Fibroblast of lung (primary cell): ENCODE data around the gene PUS3. TPM values are rescaled to one million over a fixed set of nuclear protein-coding genes. Genes with fewer than 3 reads are reported as not detected.
A peak's percentile ranks its signal among the peaks of the same experiment; 100 is the strongest.

Experiments
- DNase-seq, 2 donors: peaks; one replicate each; pipeline versions ENCODE4 v3.0.0 to v3.0.0-alpha.2; 2010; ENCODE audit warnings: low read depth in 2 of 2
- H2AFZ ChIP-seq: 2 replicates; pipeline ENCODE4 v1.5.1; 2012; ENCODE audit warnings: low read length, control low read depth, inconsistent platforms
- H3K27ac ChIP-seq: 2 replicates; pipeline ENCODE4 v1.5.1; 2011; ENCODE audit warnings: low read length, control low read depth; ENCODE audit not compliant: insufficient read depth
- H3K27me3 ChIP-seq: 2 replicates; pipeline ENCODE4 v1.5.1; 2011; ENCODE audit warnings: mild to moderate bottlenecking, low read length; ENCODE audit not compliant: control insufficient read depth, insufficient read depth
- H3K36me3 ChIP-seq: 2 replicates; pipeline ENCODE4 v1.5.1; 2011; ENCODE audit warnings: low read length; ENCODE audit not compliant: control insufficient read depth, insufficient read depth
- H3K4me1 ChIP-seq: 2 replicates; pipeline ENCODE4 v1.5.1; 2011; ENCODE audit warnings: low read length; ENCODE audit not compliant: control insufficient read depth, insufficient read depth; ENCODE audit errors: extremely low read depth
- H3K4me2 ChIP-seq: 2 replicates; pipeline ENCODE4 v1.5.1; 2011; ENCODE audit warnings: low read length, control low read depth; ENCODE audit not compliant: insufficient read depth; ENCODE audit errors: extremely low read depth
- H3K4me3 ChIP-seq, 4 experiments: fragments of 200-600 bp in 1 of 4; sonication (generic) in 1 of 4; replicated peaks in 1 of 4; 2 replicates each; pipeline ENCODE4 v1.5.1; 2011 to 2016; ENCODE audit warnings: low read length in 4 of 4, low read depth in 3 of 4, mild to moderate bottlenecking in 3 of 4, control low read depth in 2 of 4, inconsistent platforms in 1 of 4, mixed read lengths in 1 of 4; ENCODE audit not compliant: insufficient read depth in 1 of 4; ENCODE audit errors: control extremely low read depth in 1 of 4
- H3K79me2 ChIP-seq: 2 replicates; pipeline ENCODE4 v1.5.1; 2012; ENCODE audit warnings: mild to moderate bottlenecking, low read length, inconsistent platforms; ENCODE audit not compliant: control insufficient read depth, insufficient read depth
- H3K9ac ChIP-seq: 2 replicates; pipeline ENCODE4 v1.5.1; 2011; ENCODE audit warnings: mild to moderate bottlenecking, low read length, control low read depth; ENCODE audit not compliant: insufficient read depth
- H3K9me3 ChIP-seq: 2 replicates; pipeline ENCODE4 v1.5.1; 2012; ENCODE audit warnings: low read depth, low read length; ENCODE audit not compliant: control insufficient read depth, insufficient read depth
- H4K20me1 ChIP-seq: 2 replicates; pipeline ENCODE4 v1.5.1; 2011; ENCODE audit warnings: low read length; ENCODE audit not compliant: control insufficient read depth, insufficient read depth; ENCODE audit errors: extremely low read depth
- CTCF ChIP-seq, 2 donors: IDR thresholded peaks in 1 of 2; conservative IDR thresholded peaks in 1 of 2; 1 replicate in 1 of 2; 2 replicates in 1 of 2; pipeline ENCODE4 v1.5.1; 2011 to 2012; ENCODE audit warnings: low read length in 2 of 2, control low read depth in 1 of 2, inconsistent platforms in 1 of 2, low read depth in 1 of 2, mild to moderate bottlenecking in 1 of 2
- EZH2 ChIP-seq: IDR thresholded peaks from 2 replicates; pipeline ENCODE4 v1.5.1; 2012; ENCODE audit warnings: low read length, control low read depth, mild to moderate bottlenecking; ENCODE audit errors: missing control alignments
- polyA plus RNA-seq, 2 donors: library from polyadenylated mRNA; depleted of rRNA in 1 of 2; stranded (reverse) in 1 of 2; unstranded in 1 of 2; fragments of >200 nt; gene quantifications; 2 replicates each; pipeline ENCODE4 v1.2.1, GENCODE V29; 2011 to 2012; ENCODE audit warnings: missing spikeins in 1 of 2
- total RNA-seq: library from RNA; depleted of rRNA; stranded (reverse); fragments of >200 nt; gene quantifications from 2 replicates; pipeline ENCODE4 v1.2.1, GENCODE V29; 2014

The PUS3 gene
- total and polyA plus RNA-seq, 2 donors (not counting 1 experiment from before 2014, with no cell fraction given) = 14.0 to 16.0 TPM

GRCh38 chr11:125950696-125951651 lies 48.0 kb upstream of the PUS3 start:
- H3K36me3 ChIP-seq = no peaks in the 10 kb centered on the region

GRCh38 chr11:125950178-125950490 lies 47.1 kb upstream of the PUS3 start:
- no peaks in the 10 kb centered on the region for H3K4me1 ChIP-seq
- no peaks in the 10 kb centered on the region for H4K20me1 ChIP-seq
- no peak for DNase-seq
- no peak overlapping the region for H3K4me3 ChIP-seq
- no peak for TF ChIP-seq CTCF (conservative IDR thresholded peaks at IDR 0.05 in 1 of 2, IDR thresholded peaks at IDR 0.05 in 1 of 2; ENCODE audit: low read depth in 1 of 2, low read length in 2 of 2)
- no peak for TF ChIP-seq EZH2
- no peak overlapping the region for H2AFZ ChIP-seq
- H3K9ac ChIP-seq = no peak overlapping the region
- no peaks in the 10 kb centered on the region for H3K79me2 ChIP-seq
- no peak overlapping the region for H3K27ac ChIP-seq
- no peaks in the 10 kb centered on the region for H3K9me3 ChIP-seq
- H3K4me2 ChIP-seq = no peak overlapping the region
- H3K36me3 ChIP-seq = no peaks in the 10 kb centered on the region
- H3K27me3 ChIP-seq = peaks cover 2% of the 10 kb centered on the region

More at GRCh38 chr11:125950696-125951651, 48.0 kb upstream of the PUS3 start:
- no peak for TF ChIP-seq CTCF (conservative IDR thresholded peaks at IDR 0.05 in 1 of 2, IDR thresholded peaks at IDR 0.05 in 1 of 2; ENCODE audit: low read depth in 1 of 2, low read length in 2 of 2)
- TF ChIP-seq EZH2 = no peak
- no peaks in the 10 kb centered on the region for H4K20me1 ChIP-seq
- no peaks in the 10 kb centered on the region for H3K9me3 ChIP-seq
- no peak overlapping the region for H2AFZ ChIP-seq
- no peak overlapping the region for H3K9ac ChIP-seq
- peak in 1 of 2 donors; percentile 91 for DNase-seq
- H3K79me2 ChIP-seq = no peaks in the 10 kb centered on the region
- no peak overlapping the region for H3K27ac ChIP-seq
- no peak overlapping the region for H3K4me3 ChIP-seq
- H3K4me1 ChIP-seq = no peaks in the 10 kb centered on the region
- H3K4me2 ChIP-seq = no peak overlapping the region
- H3K27me3 ChIP-seq = peaks cover 2% of the 10 kb centered on the region

GRCh38 chr11:125949271-125950177 lies 46.5 kb upstream of the PUS3 start:
- no peaks in the 10 kb centered on the region for H3K4me1 ChIP-seq
- H3K36me3 ChIP-seq = no peaks in the 10 kb centered on the region
- DNase-seq = no peak
- H3K4me2 ChIP-seq = no peak overlapping the region
- H3K9me3 ChIP-seq = no peaks in the 10 kb centered on the region
- H4K20me1 ChIP-seq = no peaks in the 10 kb centered on the region
- no peak overlapping the region for H3K27ac ChIP-seq
- no peak overlapping the region for H3K4me3 ChIP-seq
- no peak overlapping the region for H3K9ac ChIP-seq
- H3K79me2 ChIP-seq = no peaks in the 10 kb centered on the region
- H2AFZ ChIP-seq = no peak overlapping the region
- TF ChIP-seq EZH2 = no peak
- no peak for TF ChIP-seq CTCF (conservative IDR thresholded peaks at IDR 0.05 in 1 of 2, IDR thresholded peaks at IDR 0.05 in 1 of 2; ENCODE audit: low read depth in 1 of 2, low read length in 2 of 2)
- peaks cover 2% of the 10 kb centered on the region for H3K27me3 ChIP-seq
